NT2/D1 (cell line): Measurements from ENCODE around the gene MFN1.

ENCODE experiments used
- DNase-seq: peaks from one replicate; pipeline ENCODE4 v3.0.0-alpha.2; 2011; ENCODE audit warnings: low read depth, low spot score
- H3K27me3 ChIP-seq: 2 replicates; pipeline ENCODE4 v1.6.0; 2011; ENCODE audit warnings: mild to moderate bottlenecking; ENCODE audit not compliant: insufficient read length, insufficient read depth
- H3K36me3 ChIP-seq: 2 replicates; pipeline ENCODE4 v1.6.1; 2011; ENCODE audit warnings: mild to moderate bottlenecking, low read length, mixed read lengths; ENCODE audit not compliant: insufficient read depth, insufficient read length
- H3K4me1 ChIP-seq: 2 replicates; pipeline ENCODE4 v1.5.1; 2011; ENCODE audit not compliant: insufficient read depth, insufficient read length
- H3K4me3 ChIP-seq: 2 replicates; pipeline ENCODE4 v1.5.1; 2011; ENCODE audit warnings: low read depth; ENCODE audit not compliant: insufficient read length
- H3K9ac ChIP-seq: 2 replicates; pipeline ENCODE4 v1.6.0; 2011; ENCODE audit warnings: low read depth; ENCODE audit not compliant: insufficient read length
- H3K9me3 ChIP-seq: 2 replicates; pipeline ENCODE4 v1.5.1; 2011; ENCODE audit warnings: mild to moderate bottlenecking, low read length; ENCODE audit not compliant: insufficient read depth
- SUZ12 ChIP-seq: IDR thresholded peaks from 2 replicates; pipeline ENCODE4 v1.6.1; 2011; ENCODE audit not compliant: insufficient read length, insufficient read depth; ENCODE audit errors: extremely low read depth
- YY1 ChIP-seq: IDR thresholded peaks from 2 replicates; pipeline ENCODE4 v1.6.1; 2011; ENCODE audit not compliant: insufficient read length, insufficient read depth
- ZNF274 ChIP-seq: IDR thresholded peaks from 2 replicates; pipeline ENCODE4 v1.6.1; 2011; ENCODE audit warnings: mild to moderate bottlenecking, low read depth, low read length

The MFN1 gene

GRCh38 chr3:179308001-179308400 is 39.5 kb upstream of the MFN1 start:
- Histone ChIP-seq H3K9me3 (no peaks in the 10 kb centered on the region), H3K9ac (no peak overlapping the region), H3K36me3 (no peaks in the 10 kb centered on the region), H3K27me3 (no peaks in the 10 kb centered on the region), H3K4me1 (no peaks in the 10 kb centered on the region), H3K4me3 (no peak overlapping the region)
- DNase-seq, result no peak
- TF ChIP-seq YY1 (no peak), ZNF274 (no peak), SUZ12 (no peak)

- H3K4me1 ChIP-seq, result no peaks in the 10 kb centered on the region
- no peaks in the 10 kb centered on the region for H3K9me3 ChIP-seq
- no peak overlapping the region for H3K4me3 ChIP-seq
- H3K36me3 ChIP-seq, result no peaks in the 10 kb centered on the region
- TF ChIP-seq SUZ12 (no peak), ZNF274 (no peak), YY1 (no peak)
- DNase-seq, result no peak
- H3K27me3 ChIP-seq, result no peaks in the 10 kb centered on the region
- no peak overlapping the region for H3K9ac ChIP-seq
Measured at GRCh38 chr3:179309225-179310078, 38.1 kb upstream of the MFN1 start.

- H3K4me1 ChIP-seq, result no peaks in the 10 kb centered on the region
- no peak overlapping the region for H3K9ac ChIP-seq
- H3K27me3 ChIP-seq, result no peaks in the 10 kb centered on the region
- no peak for TF ChIP-seq ZNF274
- TF ChIP-seq YY1, result no peak
- no peak for TF ChIP-seq SUZ12
- no peak for DNase-seq
- no peaks in the 10 kb centered on the region for H3K9me3 ChIP-seq
- no peaks in the 10 kb centered on the region for H3K36me3 ChIP-seq
- no peak overlapping the region for H3K4me3 ChIP-seq
Measured at GRCh38 chr3:179318876-179319275, 28.6 kb upstream of the MFN1 start.

GRCh38 chr3:179321668-179322285 is 25.7 kb upstream of the MFN1 start:
- H3K4me3 ChIP-seq, result peak overlapping the region; percentile 97
- TF ChIP-seq ZNF274, result no peak
- TF ChIP-seq SUZ12, result no peak
- H3K4me1 ChIP-seq, result no peaks in the 10 kb centered on the region
- no peaks in the 10 kb centered on the region for H3K27me3 ChIP-seq
- peaks cover 19% of the 10 kb centered on the region for H3K36me3 ChIP-seq
- H3K9ac ChIP-seq, result no peak overlapping the region
- DNase-seq, result no peak
- H3K9me3 ChIP-seq, result no peaks in the 10 kb centered on the region

- Histone ChIP-seq H3K4me3 (peak within 1 kb of the TSS; percentile 97), H3K36me3 (peaks cover 27% of the 10 kb centered on the region), H3K9me3 (no peaks in the 10 kb centered on the region), H3K9ac (peak within 1 kb of the TSS; percentile 97), H3K4me1 (no peaks in the 10 kb centered on the region), H3K27me3 (no peaks in the 10 kb centered on the region)
- no peak for TF ChIP-seq ZNF274
- TF ChIP-seq YY1, result no peak
- TF ChIP-seq SUZ12, result no peak
- DNase-seq, result peak; percentile 73
Measured at GRCh38 chr3:179322286-179323196, 25.0 kb upstream of the MFN1 start, which contains the start of gene ZNF639. Gene ZNF639 (plus strand): TSS chr3:179323031. CDS start chr3:179328294, 5,263 bp downstream.

GRCh38 chr3:179323197-179324110 is 24.1 kb upstream of the MFN1 start:
- no peak for TF ChIP-seq ZNF274
- TF ChIP-seq SUZ12, result no peak
- no peak for TF ChIP-seq YY1
- Histone ChIP-seq H3K27me3 (no peaks in the 10 kb centered on the region), H3K36me3 (peaks cover 36% of the 10 kb centered on the region), H3K4me3 (peak overlapping the region; percentile 97), H3K9ac (peak overlapping the region; percentile 97), H3K9me3 (no peaks in the 10 kb centered on the region), H3K4me1 (no peaks in the 10 kb centered on the region)
- DNase-seq, result peak; percentile 40
